Measurements from ENCODE around the gene TTLL1.
A peak's percentile ranks its signal among the peaks of the same experiment; 100 is the strongest.

Gene TTLL1

GRCh38 chr22:43088984-43089717, at the start of gene TTLL1:
TSS of gene TTLL1 (minus strand) at chr22:43089391. CDS start at chr22:43075586, 13,805 bp downstream.
- Mint-ChIP-seq H3K9me3 (no peaks in the 10 kb centered on the region), H3K36me3 (no peaks in the 10 kb centered on the region), H3K27ac (peak within 1 kb of the TSS; percentile 75), H3K4me1 (peaks cover 32% of the 10 kb centered on the region), H3K4me3 (peak within 1 kb of the TSS; percentile 80)
- DNase-seq (ENCODE audit: low spot score in 2 of 2) (peak; percentile 82 to 95), ATAC-seq (peak; percentile 95)

GRCh38 chr22:43136801-43137200, 47.6 kb upstream of the TTLL1 start:
- ATAC-seq (no peak), DNase-seq (ENCODE audit: low spot score in 2 of 2) (no peak)
- Mint-ChIP-seq H3K27ac (no peak overlapping the region), H3K4me1 (peaks cover 3% of the 10 kb centered on the region), H3K9me3 (no peaks in the 10 kb centered on the region), H3K4me3 (no peak overlapping the region), H3K36me3 (peaks cover 52% of the 10 kb centered on the region)

DNA sequence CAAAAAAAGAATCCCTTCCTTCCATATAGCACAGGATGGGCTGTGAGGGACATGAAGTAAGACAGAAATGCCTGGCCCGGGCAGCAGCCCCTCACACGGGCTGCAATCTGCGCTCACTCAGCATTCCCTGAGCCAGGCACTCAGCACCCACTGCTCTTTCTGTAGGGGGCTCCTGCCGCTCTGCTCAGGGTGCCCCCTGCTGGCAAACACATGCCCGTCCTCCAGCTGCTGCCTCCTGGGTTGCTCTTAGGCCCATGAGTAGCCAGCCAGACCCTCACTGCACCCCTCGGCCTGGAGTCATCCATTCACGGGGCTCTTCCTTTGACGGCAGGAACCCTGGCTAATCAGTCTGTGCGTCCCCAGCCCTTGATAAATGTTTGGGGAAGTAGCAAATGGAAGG, 47.1 kb upstream of the TTLL1 start:
- no peak overlapping the region for H3K4me3 Mint-ChIP-seq
- DNase-seq (ENCODE audit: low spot score in 2 of 2) (peak; percentile 28 to 55), ATAC-seq (peak; percentile 74)
- no peak overlapping the region for H3K27ac Mint-ChIP-seq
- no peaks in the 10 kb centered on the region for H3K9me3 Mint-ChIP-seq
- no peaks in the 10 kb centered on the region for H3K4me1 Mint-ChIP-seq
- H3K36me3 Mint-ChIP-seq = peaks cover 52% of the 10 kb centered on the region

GRCh38 chr22:43135565-43135964, 46.4 kb upstream of the TTLL1 start:
- Mint-ChIP-seq H3K4me3 (no peak overlapping the region), H3K36me3 (peaks cover 51% of the 10 kb centered on the region), H3K27ac (no peak overlapping the region), H3K9me3 (no peaks in the 10 kb centered on the region), H3K4me1 (no peaks in the 10 kb centered on the region)
- ATAC-seq = no peak
- no peak for DNase-seq (ENCODE audit: low spot score in 2 of 2)

DNA sequence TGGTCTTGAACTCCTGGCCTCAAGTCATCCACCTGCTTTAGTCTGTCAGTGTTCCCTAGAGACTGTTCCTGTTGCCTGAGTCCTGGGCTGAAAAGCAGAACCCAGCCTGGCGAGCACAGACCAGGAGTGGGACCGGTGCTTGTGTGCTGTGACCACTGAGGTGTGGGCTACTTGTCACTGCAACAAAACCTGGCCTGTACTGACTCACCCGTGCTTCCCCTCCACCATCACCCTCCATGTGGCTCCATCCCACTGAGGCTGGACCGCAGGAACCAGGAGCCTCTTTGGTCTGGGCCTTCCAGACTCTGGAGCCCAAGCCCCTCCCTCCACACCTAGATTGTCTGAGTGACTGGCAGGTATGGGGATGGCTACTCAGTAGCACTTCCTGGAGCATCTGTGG, 45.4 kb upstream of the TTLL1 start:
- no peaks in the 10 kb centered on the region for H3K9me3 Mint-ChIP-seq
- DNase-seq (ENCODE audit: low spot score in 2 of 2) = no peak
- ATAC-seq = no peak
- peaks cover 43% of the 10 kb centered on the region for H3K36me3 Mint-ChIP-seq
- no peaks in the 10 kb centered on the region for H3K4me1 Mint-ChIP-seq
- no peak overlapping the region for H3K27ac Mint-ChIP-seq
- no peak overlapping the region for H3K4me3 Mint-ChIP-seq

DNA sequence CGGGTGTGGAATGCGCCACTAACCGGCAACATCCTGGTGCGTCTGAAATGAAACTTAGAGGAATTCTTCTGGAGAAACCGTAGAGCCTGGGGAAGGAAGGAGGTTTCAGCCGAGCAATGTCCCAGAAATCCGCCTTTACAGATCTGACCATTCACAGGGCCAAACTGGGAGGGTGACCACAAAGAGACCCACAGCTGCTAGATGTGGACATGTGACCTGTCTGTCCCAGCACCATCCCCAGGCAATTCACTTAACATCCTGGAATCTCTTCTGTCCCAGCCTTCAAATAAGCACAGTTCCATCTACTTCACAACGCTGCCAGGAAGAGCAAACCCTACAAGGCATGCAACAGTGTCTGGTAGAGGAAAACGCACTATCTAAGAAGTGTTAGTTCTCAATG, 44.2 kb upstream of the TTLL1 start:
- DNase-seq (ENCODE audit: low spot score in 2 of 2) (no peak), ATAC-seq (no peak)
- no peaks in the 10 kb centered on the region for H3K9me3 Mint-ChIP-seq
- peaks cover 43% of the 10 kb centered on the region for H3K36me3 Mint-ChIP-seq
- H3K27ac Mint-ChIP-seq = no peak overlapping the region
- H3K4me1 Mint-ChIP-seq = no peaks in the 10 kb centered on the region
- H3K4me3 Mint-ChIP-seq = no peak overlapping the region

DNA sequence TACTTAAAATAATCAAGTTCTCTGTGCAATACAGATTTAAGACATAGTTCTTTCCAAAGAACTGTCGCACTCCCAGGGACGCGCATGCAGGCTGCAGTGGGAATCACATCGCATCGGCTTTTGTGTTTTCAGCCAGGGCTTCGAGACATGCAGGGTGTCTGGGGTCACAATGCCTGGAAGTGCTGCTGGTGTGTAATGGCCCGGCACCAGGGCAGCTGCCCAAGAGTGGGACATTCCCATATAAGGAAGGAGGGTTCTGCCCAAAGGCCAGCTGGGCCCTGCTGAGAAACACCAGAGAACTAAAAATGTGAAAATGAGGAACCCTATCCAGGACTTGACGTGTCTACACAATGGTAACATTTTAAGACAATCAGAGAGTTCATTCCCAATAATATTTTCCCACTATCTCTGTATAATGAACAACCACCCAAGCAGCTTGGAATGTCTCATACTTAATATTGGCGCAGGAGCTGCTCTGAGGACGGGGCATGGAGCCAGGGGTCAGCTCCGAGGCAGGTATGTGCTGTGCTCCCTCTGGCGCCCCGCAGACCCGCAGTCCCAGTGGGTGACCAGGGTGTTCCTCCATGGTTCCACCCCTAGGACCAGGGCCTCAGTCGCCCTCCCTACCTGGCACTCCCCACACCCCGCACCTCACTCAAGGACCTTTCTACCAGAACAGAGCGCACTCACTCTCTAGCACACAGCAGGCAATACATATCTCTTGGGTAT, 42.7 kb upstream of the TTLL1 start:
- no peak overlapping the region for H3K27ac Mint-ChIP-seq
- peaks cover 33% of the 10 kb centered on the region for H3K36me3 Mint-ChIP-seq
- no peaks in the 10 kb centered on the region for H3K9me3 Mint-ChIP-seq
- DNase-seq (ENCODE audit: low spot score in 2 of 2) = no peak
- H3K4me3 Mint-ChIP-seq = no peak overlapping the region
- ATAC-seq = no peak
- no peaks in the 10 kb centered on the region for H3K4me1 Mint-ChIP-seq

GRCh38 chr22:43129426-43130425, 40.5 kb upstream of the TTLL1 start:
- Mint-ChIP-seq H3K4me1 (no peaks in the 10 kb centered on the region), H3K9me3 (no peaks in the 10 kb centered on the region), H3K27ac (no peak overlapping the region), H3K36me3 (peaks cover 28% of the 10 kb centered on the region), H3K4me3 (no peak overlapping the region)
- ATAC-seq (no peak), DNase-seq (ENCODE audit: low spot score in 2 of 2) (no peak)

- DNase-seq (ENCODE audit: low spot score in 2 of 2) (no peak), ATAC-seq (no peak)
- Mint-ChIP-seq H3K27ac (no peak overlapping the region), H3K4me1 (no peaks in the 10 kb centered on the region), H3K9me3 (no peaks in the 10 kb centered on the region), H3K36me3 (peaks cover 21% of the 10 kb centered on the region), H3K4me3 (no peak overlapping the region)
These were observed 39.8 kb upstream of the TTLL1 start for GRCh38 chr22:43128928-43129424.

GRCh38 chr22:43128116-43128515, 38.9 kb upstream of the TTLL1 start:
- DNase-seq (ENCODE audit: low spot score in 2 of 2) = no peak
- Mint-ChIP-seq H3K27ac (no peak overlapping the region), H3K36me3 (peaks cover 12% of the 10 kb centered on the region), H3K4me3 (no peak overlapping the region), H3K4me1 (no peaks in the 10 kb centered on the region), H3K9me3 (no peaks in the 10 kb centered on the region)
- no peak for ATAC-seq

- Mint-ChIP-seq H3K27ac (peak overlapping the region; percentile 43), H3K9me3 (no peaks in the 10 kb centered on the region), H3K36me3 (peaks cover 4% of the 10 kb centered on the region), H3K4me3 (no peak overlapping the region), H3K4me1 (no peaks in the 10 kb centered on the region)
- ATAC-seq (no peak), DNase-seq (ENCODE audit: low spot score in 2 of 2) (no peak)
These were observed 38.1 kb upstream of the TTLL1 start for GRCh38 chr22:43127166-43127908.

DNA sequence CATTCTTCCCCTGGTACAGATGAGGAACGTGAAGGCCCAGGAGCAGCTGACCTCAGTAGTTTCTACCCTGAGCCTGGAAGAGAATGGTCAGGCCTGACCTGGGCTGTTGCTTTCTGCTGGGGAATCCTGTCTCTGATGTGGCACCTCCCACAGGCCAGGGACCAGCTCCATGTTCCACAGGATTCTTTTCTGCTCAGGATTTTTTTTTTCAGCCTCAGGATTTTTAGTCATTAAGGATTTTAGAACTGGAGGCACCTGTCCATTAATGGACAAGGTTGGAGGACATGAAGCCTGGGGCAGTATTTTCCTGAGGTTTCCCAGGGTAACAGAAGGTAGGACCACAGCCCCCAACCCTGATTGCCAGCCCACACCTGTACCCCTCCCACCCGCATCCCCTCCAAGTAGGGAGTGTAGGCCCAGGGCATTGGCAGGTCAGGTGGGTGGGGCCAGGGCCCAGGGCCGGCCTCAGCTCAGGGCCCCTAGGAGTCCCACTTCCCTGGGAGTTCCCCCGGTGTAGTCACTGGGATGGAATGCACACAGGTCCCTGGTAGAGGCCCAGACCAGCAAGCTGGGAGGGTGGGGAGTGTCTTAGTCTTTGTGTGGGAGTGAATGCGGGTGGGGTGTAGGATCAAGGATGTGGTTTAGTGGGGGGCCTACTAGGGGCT, 37.4 kb upstream of the TTLL1 start:
- Mint-ChIP-seq H3K4me1 (no peaks in the 10 kb centered on the region), H3K27ac (peak overlapping the region; percentile 43), H3K36me3 (no peaks in the 10 kb centered on the region), H3K9me3 (no peaks in the 10 kb centered on the region), H3K4me3 (no peak overlapping the region)
- ATAC-seq (no peak), DNase-seq (ENCODE audit: low spot score in 2 of 2) (no peak)

DNA sequence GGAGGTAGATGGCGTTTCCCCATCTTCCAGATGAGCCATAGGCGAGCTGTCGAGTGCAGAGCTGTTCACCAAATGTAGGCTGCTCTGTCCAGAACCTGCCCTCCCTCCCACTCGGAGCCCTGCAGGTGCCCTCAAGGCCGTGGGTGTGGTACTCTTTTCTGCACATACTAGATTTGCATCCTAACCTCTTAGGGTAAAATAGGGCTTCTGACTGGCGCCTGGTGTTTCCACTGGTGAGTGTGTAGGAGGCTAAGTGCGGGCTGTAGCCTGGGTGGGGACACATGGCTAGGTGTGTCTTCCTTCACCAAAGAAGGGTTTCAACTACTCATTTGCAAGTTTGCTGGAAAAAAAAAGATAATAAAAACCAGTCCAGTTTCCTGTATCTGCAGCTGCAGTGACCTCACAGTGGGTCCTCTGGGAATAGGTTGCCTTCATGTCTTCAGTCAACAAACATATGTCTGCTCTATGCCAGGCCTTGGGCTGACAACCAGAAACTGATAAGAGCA, 29.8 kb upstream of the TTLL1 start:
- no peaks in the 10 kb centered on the region for H3K36me3 Mint-ChIP-seq
- no peaks in the 10 kb centered on the region for H3K9me3 Mint-ChIP-seq
- DNase-seq (ENCODE audit: low spot score in 2 of 2) (no peak), ATAC-seq (no peak)
- no peaks in the 10 kb centered on the region for H3K4me1 Mint-ChIP-seq
- H3K27ac Mint-ChIP-seq = no peak overlapping the region
- H3K4me3 Mint-ChIP-seq = no peak overlapping the region
